HuH-7.5 (cell line): ENCODE results near the gene FSTL4.
"Not testable (repeated sequence)": the region's sequence is repeated elsewhere in the genome, so short reads cannot be mapped to it uniquely, and the experiment has no call there.

Experiments
- DNase-seq: peaks from one replicate; pipeline ENCODE4 v3.0.0; 2011; ENCODE audit warnings: low spot score

The FSTL4 gene

GRCh38 chr5:133401731-133402347, 210.5 kb downstream of the FSTL4 start:
- DNase-seq, result no peak

- DNase-seq, result no peak
Measured at GRCh38 chr5:133400831-133401351, 211.4 kb downstream of the FSTL4 start.

GRCh38 chr5:133400120-133400519, 212.2 kb downstream of the FSTL4 start:
- DNase-seq, result no peak

GRCh38 chr5:133399247-133399891, 213.0 kb downstream of the FSTL4 start:
- no peak for DNase-seq

GRCh38 chr5:133398646-133399101, 213.7 kb downstream of the FSTL4 start:
- no peak for DNase-seq

- DNase-seq, result no peak
Measured at GRCh38 chr5:133397990-133398645, 214.2 kb downstream of the FSTL4 start.

GRCh38 chr5:133397348-133397747, 215.0 kb downstream of the FSTL4 start:
- no peak for DNase-seq

GRCh38 chr5:133396814-133397213, 215.5 kb downstream of the FSTL4 start:
- DNase-seq, result no peak

GRCh38 chr5:133396187-133396741, 216.1 kb downstream of the FSTL4 start:
- no peak for DNase-seq

GRCh38 chr5:133395207-133395606, 217.1 kb downstream of the FSTL4 start:
- DNase-seq, result not testable (repeated sequence)

- not testable (repeated sequence) for DNase-seq
Measured at GRCh38 chr5:133394477-133394817, 217.9 kb downstream of the FSTL4 start.

- DNase-seq, result no peak
Measured at GRCh38 chr5:133393776-133394476, 218.4 kb downstream of the FSTL4 start.

- no peak for DNase-seq
Measured at GRCh38 chr5:133392448-133392847, 219.9 kb downstream of the FSTL4 start.

- DNase-seq, result no peak
Measured at GRCh38 chr5:133391354-133392136, 220.8 kb downstream of the FSTL4 start.

GRCh38 chr5:133390416-133391353, 221.7 kb downstream of the FSTL4 start:
- DNase-seq, result no peak

- no peak for DNase-seq
Measured at GRCh38 chr5:133389066-133389590, 223.2 kb downstream of the FSTL4 start.

- DNase-seq, result no peak
Measured at GRCh38 chr5:133387621-133388020, 224.7 kb downstream of the FSTL4 start.

- DNase-seq, result no peak
Measured at GRCh38 chr5:133387091-133387490, 225.2 kb downstream of the FSTL4 start.

- no peak for DNase-seq
Measured at GRCh38 chr5:133386662-133387061, 225.7 kb downstream of the FSTL4 start.

GRCh38 chr5:133385346-133385745, 227.0 kb downstream of the FSTL4 start:
- no peak for DNase-seq
